GM12892 (cell line): ENCODE results near the gene MLANA.

Source experiments
- POLR2A ChIP-seq: IDR thresholded peaks from 2 replicates; pipeline ENCODE4 v1.6.1; 2011; ENCODE audit warnings: low read depth, low read length, control low read depth
- POLR2AphosphoS5 ChIP-seq: IDR thresholded peaks from 2 replicates; pipeline ENCODE4 v1.6.1; 2011; ENCODE audit warnings: low read depth, low read length, control low read depth
- TAF1 ChIP-seq: IDR thresholded peaks from 2 replicates; pipeline ENCODE4 v1.6.1; 2011; ENCODE audit warnings: low read depth, mild to moderate bottlenecking, control low read depth, low read length, borderline replicate concordance

GRCh38 chr9:5846501-5846921 lies 44.2 kb upstream of the MLANA start:
- TF ChIP-seq POLR2AphosphoS5 = no peak
- TF ChIP-seq TAF1 = no peak
- TF ChIP-seq POLR2A = no peak
